D341Med (cell line): Measurements from ENCODE around the gene RPL27.

Source experiments
- DNase-seq: peaks from one replicate; pipeline ENCODE4 v3.0.0; 2012; ENCODE audit warnings: low spot score

The RPL27 gene

GRCh38 chr17:43020789-43021740, 22.8 kb downstream of the RPL27 start:
- DNase-seq: peak; percentile 79

- DNase-seq: peak; percentile 97
Observed at GRCh38 chr17:43021741-43022512, 23.7 kb downstream of the RPL27 start, which contains the start of gene VAT1. Gene VAT1 (minus strand): TSS chr17:43022385. CDS start chr17:43022322, 63 bp downstream.

- peak; percentile 91 for DNase-seq
Observed at GRCh38 chr17:43024407-43025289, 26.4 kb downstream of the RPL27 start, which contains the start of gene RND2. Gene RND2 (plus strand): TSS chr17:43025231. CDS start chr17:43025348, 117 bp downstream.

GRCh38 chr17:43025290-43025657, 27.1 kb downstream of the RPL27 start:
- DNase-seq: no peak

GRCh38 chr17:43025766-43026537, 27.7 kb downstream of the RPL27 start:
- no peak for DNase-seq

- no peak for DNase-seq
Observed at GRCh38 chr17:43026595-43026994, 28.4 kb downstream of the RPL27 start.

- DNase-seq: no peak
Observed at GRCh38 chr17:43027091-43028032, 29.1 kb downstream of the RPL27 start.

GRCh38 chr17:43028221-43028861, 30.1 kb downstream of the RPL27 start:
- no peak for DNase-seq

- no peak for DNase-seq
Observed at GRCh38 chr17:43030137-43030767, 32.0 kb downstream of the RPL27 start.

- no peak for DNase-seq
Observed at GRCh38 chr17:43031666-43032065, 33.4 kb downstream of the RPL27 start.

GRCh38 chr17:43033948-43034881, 36.0 kb downstream of the RPL27 start:
- DNase-seq: no peak

- DNase-seq: no peak
Observed at GRCh38 chr17:43034894-43035293, 36.7 kb downstream of the RPL27 start.

- DNase-seq: no peak
Observed at GRCh38 chr17:43039646-43040045, 41.4 kb downstream of the RPL27 start.

GRCh38 chr17:43040655-43041054, 42.4 kb downstream of the RPL27 start:
- DNase-seq: no peak

GRCh38 chr17:43042025-43042628, 43.9 kb downstream of the RPL27 start:
- DNase-seq: no peak

GRCh38 chr17:43043307-43043706, 45.1 kb downstream of the RPL27 start:
- no peak for DNase-seq

GRCh38 chr17:43044024-43044423, 45.8 kb downstream of the RPL27 start:
- DNase-seq: no peak
